ENCODE results near the gene ANG.
A peak's percentile ranks its signal among the peaks of the same experiment; 100 is the strongest.
"Not testable (repeated sequence)": the region's sequence is repeated elsewhere in the genome, so short reads cannot be mapped to it uniquely, and the experiment has no call there.

The ANG gene

DNA sequence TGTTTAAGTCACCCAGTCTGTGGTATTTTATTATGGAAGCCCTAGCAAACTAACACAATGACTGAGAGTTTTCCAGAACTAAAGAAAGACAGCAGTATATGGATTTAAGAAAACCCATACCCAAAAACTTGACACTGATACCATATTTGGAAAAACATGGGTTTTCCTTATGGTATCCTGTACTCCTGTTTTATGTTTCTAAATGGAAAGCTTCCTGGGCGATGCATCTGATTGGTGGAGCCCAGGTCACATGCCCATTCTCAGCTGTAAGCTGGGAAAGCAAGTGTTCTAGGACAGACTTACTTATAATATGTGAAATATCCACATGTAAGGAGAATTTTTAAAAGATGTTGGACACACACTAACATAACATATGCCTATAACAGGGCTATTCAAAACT, 8.7 kb upstream of the ANG start:
- DNase-seq = no peak

DNA sequence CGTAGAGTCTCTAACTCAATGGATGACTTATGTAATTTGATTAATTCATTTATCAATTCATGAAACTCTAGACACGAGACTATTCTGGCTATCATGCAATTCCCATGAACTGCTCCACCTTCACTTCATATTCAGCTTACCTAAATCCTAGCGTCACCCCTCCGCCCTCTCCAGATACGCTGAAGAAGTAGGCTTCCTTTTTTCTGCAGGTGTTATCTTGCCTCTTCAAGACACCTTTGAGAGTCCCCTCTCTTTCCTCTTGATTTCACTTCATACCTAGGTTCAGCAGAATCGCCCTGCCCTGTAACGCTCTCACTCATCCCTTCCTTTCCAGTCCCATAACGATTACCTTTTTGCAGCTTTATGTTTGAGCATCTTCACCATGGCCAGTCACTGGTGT, 8.2 kb upstream of the ANG start:
- no peak for DNase-seq

DNA sequence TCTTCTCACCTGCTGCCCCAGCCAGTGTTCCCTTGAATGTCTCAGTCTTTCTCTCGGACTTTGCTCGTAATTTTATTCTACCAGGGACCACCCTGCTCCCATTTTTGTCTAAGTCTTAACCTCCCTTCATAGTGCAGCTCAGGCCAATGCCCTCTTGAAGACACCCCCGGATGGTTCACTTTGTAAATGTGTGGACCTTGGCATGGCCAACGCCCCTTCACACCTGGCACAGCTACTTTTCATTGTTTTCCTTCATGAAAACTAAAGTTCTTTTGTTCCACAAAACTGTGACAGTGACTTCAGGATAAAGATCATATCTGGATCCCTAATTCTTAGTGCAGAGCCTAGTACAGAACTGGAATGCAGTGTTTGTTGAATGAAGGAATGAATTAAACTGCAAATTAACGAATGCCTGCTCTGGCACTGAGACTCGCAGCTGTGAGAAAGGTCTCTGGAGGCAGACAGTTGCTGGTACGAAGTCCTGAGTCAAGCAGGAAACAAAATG, 7.7 kb upstream of the ANG start:
- DNase-seq = no peak

DNA sequence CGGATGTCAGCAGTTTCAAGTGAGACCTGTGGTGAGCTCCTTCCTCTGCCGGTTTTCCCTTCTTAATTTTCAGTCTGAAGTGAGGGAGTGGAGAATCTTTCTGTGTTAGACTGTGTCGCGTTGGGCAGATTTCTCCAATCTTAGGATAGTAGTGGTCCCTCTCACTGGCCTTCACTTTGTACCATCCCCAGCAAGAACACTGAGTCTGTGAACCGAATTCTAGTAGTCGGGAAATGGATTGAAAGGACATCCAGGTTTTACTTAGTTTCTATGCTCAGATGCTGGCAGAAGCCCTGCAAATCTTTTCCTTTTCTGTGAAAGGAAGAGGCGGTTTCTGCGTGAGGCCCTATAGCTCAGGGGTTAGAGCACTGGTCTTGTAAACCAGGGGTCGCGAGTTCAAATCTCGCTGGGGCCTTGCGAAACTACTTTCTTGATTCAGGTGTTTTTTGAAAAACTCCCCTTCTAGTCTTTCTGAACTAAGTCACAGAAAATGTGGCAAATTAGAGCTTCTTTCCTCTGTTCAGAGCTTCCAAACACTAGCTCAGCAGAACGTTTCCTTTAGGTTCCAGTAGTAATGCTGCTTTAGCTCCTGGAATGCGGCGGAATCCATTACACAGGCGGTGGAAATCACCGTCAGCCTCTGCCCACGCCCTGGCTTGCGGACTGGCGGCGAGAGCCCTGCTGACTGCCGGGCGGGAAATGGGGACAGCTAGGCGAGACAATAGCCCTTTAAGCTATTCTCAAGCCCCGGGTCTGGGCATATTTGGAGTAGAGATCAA, 7.0 kb upstream of the ANG start:
- DNase-seq = peak; percentile 77

DNA sequence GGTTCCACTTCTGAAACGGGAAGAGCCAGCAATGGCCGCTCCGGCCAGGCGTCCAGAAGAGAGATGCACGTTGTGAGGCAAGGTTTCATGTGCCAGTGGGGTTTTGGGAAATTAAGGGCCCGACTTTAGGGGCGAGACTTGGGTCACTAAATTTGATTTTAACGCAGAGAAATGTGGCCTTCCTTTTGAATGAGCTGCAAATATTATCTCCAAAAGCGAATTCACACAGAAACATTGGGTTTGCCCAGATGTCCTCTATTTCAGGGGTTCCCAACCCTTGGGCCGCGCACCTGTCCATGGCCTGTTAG, 6.5 kb upstream of the ANG start:
- no peak for DNase-seq

DNA sequence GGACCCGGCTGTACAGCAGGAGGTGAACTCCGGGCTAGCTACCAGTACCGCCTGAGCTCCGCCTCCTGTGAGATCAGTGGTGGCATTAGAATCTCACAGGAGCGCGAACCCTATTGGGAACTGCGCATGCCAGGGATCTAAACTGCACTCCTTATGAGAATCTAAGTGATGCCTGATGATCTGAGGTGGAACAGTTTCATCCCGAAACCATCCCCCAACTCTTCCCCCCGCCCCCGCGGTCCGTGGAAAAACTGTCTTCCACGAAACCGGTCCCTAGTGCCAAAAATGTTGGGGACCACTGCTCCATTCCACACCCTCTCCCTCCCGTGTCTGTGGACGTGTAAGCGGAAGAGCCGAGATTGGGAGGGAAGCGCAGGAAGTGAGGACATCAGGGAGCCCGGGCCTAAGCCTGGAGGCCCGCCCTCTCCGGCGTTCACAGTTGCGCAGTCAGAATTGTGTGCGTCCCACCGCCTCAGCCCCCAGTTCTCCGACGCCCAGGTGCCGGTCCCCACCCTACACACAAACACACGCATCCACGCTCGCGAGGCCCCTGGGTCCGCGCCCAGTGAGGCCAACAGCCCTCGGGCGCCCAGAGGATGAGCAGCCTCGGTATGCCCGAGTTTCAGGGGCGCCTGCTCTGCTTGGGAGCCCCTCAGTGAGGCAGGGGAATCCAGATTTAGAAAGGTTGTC, 6.0 kb upstream of the ANG start:
- peak; percentile 78 for DNase-seq

DNA sequence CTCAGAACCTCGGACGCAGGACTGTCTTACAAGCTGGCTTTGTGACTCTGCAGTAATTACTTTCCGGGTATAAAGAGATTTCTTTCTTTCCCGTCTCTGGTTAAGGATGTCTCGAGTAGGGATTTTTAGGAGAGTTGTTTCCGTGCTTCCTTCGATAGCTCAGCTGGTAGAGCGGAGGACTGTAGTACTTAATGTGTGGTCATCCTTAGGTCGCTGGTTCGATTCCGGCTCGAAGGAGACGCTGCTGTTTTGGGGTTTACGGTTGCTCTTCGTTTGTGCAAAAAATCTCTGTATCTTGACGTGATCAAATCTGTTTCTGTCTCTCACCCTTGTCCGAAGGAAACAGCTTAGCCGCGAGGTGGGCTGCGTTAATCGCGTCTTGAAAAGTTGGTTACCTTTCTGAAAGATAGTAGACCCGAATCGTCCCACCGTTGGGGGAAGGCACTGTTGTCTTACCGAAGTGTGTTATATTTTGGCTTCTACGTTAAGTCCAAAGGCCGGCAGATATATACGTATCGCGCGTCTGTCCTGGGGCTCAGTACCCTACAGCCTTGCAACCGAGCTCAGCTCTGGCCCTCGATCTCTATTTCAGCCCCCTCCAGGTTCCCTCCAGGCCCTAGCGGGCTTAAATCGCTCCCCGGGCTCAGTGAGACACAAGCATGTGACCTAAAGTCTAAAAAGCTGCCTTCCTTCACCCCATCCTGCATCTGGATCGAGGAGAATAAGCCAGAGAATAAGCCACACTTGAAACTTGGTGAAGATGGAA, 5.3 kb upstream of the ANG start:
- DNase-seq = peak; percentile 73

DNA sequence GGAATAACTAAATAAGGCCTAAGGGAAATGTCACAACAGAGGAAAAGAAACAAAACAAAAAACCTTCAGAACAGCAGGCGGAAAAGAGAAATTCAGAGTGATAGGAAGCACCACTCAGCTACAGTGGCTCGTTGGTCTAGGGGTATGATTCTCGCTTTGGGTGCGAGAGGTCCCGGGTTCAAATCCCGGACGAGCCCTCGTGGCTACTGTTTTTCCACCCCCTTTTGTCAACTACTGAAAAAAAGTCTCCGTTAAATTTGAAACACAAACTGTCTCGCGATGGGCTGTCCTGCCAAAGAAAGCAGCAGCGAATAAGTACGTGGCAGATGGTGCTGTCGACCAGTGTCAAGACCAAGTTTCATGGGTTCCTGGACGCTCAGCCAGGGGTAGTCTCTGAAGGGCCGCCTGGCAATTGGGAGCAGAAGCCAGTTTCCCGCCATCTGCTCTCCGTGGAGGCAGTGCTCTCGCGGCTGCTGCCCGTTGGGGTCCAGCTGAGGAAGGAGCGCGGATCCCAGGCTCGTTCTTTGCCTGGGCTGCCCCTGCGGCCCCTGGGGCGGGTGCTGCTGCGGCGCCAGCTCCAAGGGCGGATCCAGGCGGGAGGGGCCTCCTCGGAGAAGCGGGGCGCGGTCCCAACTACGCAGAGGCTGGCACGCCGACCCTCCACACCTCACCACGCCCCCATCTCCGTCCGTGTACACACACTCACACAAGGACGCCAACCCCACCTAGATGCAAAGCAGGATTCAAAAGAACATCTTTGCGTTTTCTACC, 4.5 kb upstream of the ANG start, which contains the start of gene RNASE4:
TSS of gene RNASE4 (plus strand) at position 670 of the 771 bp plus-strand sequence. CDS start 14,812 bp downstream, outside the sequence.
- DNase-seq = peak; percentile 67

DNA sequence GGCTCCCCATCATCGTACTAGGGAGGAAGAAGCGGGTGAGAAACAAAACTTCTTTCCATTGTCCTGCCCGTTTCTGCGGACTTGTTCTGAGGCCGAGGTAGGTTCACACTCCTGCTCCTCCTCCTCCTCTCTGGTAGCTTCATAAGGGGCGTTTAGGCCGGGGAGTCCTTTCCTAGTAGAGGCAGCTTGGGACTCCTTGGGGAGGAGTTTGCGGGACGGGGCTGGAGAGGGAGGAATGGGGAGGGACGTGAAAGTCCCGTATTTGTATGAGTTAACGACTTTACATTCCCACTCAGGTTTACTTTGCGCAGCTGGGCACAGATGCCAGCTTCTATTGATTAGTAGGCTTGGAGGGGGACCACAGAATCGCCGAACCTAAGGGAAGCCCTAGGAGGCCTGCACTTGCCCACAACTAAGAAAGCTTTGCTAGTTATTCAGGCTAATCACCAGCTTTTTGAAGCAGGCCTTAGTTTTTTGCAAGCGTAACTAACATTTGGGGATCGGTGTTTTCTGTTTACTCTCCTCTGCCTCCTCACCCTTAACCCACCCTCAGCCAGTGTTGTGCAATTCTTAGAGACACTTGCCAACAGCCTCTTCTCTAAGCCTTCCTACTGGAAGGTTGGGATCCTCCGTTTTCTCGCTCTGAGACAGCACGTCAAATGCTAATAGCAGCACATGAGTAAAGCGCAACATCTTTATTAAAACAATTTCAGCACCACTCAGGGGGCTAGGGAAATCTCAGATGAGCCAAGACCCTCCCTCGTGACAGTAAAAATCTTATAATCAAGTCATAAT, 3.7 kb upstream of the ANG start:
- DNase-seq = no peak

DNA sequence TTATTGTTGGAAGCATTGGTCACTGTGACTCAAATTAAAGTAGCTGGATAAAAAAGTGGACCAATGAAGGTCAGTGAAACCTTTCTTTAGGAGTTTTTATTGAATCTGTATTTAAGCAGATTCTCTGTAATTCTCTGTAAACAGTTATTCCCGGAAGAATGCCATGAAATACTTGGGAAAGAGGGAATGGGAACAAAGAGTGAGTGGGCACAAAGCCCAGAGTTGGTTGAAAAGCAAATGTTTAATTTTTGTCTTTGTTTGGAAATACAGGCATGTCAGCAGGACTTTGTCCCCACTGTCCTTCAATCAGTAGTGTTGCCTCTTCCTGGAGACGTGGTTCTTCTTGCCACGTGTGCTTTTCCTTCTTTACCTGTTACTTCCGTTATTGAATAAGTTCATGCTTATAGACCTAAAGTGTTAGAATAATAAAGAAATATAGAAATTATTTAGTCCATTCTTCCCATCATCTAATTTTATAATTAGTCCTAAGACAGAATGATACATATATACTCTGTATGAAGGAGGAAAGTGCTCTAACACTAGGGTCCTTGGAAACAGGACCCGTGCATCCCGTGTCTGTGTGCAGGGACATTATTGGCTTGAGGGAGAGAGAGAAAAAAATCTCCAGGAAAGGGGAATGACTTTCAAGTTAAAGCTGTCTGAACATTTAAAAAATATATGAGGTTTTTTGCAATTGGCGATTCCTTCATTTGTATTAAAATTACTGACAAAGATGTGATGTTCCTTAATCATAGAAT, 2.0 kb upstream of the ANG start:
- no peak for DNase-seq

DNA sequence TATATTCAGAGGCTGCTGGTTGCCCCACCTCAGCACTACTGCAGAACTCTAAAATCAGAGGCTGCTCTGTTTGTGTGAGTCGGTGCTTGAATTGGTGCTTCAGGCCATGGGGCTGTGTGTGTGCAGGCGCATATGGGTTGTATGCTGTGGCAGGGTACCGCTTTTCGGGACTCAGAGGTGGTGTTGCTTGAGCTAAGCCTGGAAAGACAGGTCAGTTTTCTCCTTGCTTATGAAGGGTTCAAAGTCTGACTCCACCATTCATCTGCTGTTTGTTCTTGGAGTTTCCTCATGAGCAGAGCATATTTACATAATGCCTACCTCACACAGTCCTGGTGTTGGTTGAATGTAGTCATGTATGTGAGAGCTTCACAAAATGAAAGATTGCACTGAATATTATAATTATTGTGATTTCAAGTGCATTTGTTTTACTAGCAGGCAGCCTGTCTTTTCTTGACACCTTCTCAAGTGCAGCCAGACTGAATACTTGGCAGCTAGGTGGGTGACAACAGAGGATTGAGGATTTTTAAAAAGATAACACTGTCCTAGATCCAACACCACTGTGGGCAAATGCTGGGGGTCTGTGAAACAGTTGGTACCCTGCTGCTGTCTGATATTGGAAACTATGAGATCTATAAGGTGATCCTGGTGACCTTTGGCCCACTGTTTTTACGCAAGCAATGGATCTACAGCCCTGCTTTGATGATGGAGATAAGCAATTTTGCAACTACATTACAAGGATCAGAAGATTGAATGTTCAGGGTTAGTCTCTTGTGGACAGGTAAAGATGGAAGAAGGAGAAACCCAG, 1.0 kb upstream of the ANG start:
- no peak for DNase-seq

DNA sequence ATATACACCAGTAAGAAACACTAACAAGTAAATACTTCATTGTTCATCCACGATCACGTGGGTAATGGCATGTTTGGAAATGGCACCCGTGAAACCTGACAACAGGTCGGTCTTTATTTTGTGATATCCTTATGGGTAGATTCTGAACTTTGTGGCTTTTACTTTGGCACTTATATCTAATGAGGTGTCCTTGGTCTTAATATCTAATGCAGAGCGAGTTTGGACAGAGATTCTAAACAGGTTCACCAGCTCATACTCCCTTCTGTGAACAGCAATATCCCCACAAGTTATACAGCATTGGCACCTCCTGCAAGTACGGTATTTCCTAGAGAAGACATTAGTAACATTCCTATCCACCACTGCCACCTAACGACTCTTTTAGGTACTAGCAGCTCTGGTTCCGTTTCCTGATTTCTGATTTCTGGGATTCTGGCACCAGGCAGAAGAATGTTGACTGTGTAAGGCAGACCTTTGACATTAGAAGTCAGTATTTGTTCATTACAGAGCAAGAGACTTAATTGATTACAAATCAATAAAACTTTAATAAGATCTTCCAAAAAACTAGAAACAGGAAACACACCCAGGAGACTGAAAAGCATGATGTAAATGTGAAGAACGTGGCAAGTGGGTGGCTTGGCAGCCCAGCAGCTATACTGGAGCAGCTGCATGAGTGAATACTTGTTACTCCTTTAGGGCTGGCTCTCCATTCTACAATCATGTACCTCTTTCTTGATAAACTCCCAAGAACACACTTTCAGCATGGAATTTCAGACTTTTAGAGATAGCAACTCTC, 2.5 kb downstream of the ANG start:
- DNase-seq = peak; percentile 4

DNA sequence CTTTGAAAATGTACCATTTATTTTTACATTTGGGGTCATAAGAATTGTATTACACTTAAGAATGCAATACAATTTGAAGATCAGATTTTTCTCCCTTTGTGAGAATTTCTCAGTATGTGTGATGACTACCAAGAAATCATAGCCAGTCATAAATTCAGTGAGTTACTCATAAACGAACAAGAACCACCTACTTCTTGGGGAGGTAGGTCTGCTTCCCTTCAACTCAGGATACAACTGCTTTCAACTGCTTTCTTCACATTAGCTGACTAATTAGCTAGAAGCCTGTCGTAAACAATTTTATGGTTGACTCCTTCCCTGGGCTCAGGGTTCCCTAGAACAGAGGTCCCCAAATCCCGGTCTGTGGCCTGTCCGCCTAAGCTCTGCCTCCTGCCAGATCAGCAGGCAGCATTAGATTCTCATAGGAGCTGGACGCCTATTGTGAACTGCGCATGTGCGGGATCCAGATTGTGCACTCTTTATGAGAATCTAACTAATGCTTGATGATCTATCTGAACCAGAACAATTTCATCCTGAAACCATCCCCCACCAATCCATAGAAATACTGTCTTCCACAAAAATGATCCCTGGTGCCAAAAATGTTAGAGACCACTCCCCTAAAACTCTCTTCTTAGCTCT, 3.7 kb downstream of the ANG start:
- DNase-seq = no peak

DNA sequence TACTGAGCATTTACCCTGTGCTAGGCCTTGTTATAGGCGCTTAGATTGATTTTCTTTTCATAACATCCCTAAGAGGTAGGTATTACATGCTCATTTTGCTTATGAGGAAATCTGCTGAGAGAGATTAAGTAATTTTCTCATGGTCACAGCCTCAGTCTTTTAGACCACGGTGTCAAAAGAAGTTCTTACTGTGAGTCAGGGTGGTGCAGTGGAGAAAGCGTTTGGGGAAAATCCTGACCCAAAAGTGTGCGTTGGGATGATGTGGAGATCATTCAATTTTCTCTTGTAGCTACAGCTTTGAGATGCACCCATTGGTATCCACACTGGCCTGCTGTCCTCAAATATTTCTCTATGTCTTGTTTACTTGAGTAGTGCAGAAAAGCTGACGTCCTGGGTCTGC, 8.2 kb downstream of the ANG start:
- no peak for DNase-seq

DNA sequence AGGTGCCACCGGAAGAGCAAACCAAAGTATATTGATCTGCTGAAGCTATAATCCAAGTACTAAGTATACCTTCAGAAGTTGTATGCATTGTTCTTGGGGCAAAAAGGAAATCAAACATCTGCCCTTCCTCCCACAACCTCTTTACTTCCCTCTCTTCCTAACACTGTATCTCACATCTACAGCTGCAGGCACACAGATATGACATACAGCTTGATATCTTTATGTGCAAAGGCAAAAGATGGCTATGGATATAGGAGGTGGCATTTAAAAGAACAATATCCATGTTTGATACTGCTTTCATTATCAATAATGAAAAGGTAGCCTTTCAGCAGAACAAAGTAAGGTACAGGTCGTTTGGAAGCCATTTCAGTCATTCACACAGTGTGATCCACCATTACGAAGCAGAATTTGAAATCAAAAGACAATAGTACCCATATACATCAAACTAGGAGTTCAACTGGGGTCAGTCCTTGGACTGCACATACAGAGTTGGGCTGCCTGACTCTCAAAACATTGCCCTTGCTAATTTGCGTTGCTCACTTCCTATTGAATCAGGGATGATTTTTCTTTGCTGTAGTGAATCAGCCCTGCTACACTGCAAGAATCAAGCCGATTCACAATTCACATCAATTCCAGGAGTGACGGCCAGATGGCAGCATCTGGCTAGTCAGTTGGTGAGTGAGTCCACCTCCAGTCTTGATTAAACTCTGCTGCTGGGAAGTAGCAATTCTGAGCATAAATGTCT, 8.9 kb downstream of the ANG start:
- peak; percentile 23 for DNase-seq

DNA sequence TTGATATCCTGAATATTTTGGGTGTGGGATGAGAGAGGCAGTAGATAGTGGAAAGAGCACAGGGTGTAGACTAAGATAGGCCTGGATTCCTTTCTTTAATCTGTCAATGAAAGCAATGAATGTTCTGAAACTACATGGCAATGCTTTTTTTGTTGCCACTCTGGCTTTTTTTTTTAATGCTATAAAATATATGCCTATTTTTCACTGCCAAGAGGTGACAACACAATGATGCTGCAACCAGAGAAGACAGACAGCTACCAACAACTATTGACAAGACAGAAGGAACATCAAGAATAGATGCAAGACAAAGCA, 9.4 kb downstream of the ANG start:
- DNase-seq = no peak

DNA sequence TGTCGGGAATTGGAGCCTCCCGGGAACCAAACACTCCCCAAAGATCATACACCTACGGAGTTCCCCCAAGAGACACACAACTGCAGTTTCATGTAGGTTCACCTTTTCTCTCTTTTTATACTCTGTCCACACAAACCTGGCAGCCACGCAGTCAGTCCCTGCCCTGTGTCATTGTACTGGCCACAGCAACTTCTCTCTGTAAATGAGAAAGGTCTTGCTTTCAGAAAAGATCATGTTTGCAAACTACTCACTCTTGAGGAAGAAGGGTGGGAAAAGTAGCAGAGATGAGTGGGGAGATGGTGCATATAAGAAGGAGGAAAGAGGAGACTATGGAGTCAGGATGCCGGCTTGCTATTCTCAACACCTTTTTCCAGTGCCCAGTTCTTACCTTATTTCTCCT, 10.4 kb downstream of the ANG start:
- DNase-seq = no peak

DNA sequence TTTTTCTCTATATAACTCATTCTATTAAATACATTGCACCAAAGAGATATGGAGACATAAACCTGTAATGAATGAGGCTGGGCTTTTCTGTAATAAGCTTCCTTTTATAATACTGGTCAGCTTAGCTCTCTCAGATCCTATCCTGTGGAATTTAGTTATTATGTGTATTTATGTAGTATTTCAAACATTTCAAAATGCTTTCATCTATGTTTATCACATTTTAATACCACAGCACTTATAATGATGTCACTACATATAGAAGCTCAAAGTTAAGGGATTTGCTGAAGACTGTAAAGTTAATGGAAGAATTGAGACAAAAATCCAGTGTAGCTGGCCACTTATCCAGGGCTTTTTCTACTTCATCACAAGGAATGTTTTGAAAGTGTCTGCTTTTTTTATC, 11.4 kb downstream of the ANG start:
- DNase-seq = no peak

DNA sequence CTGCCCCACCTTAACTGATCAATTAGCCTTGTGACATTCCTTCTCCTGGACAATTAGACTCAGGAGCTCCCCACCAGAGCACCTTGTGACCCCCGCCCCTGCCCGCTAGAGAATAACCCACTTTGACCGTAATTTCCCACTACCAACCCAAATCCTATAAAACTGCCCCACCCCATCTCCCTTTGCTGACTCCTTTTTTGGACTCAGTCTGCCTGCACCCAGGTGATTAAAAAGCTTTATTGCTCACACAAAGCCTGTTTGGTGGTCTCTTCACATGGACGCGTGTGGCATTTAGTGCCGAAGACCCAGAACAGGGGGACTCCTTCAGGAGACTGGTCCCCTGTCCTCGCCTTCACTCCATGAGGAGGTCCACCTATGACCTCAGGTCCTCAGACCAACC, 12.4 kb downstream of the ANG start:
- not testable (repeated sequence) for DNase-seq
